Measurements from ENCODE around the gene SNAPC1.
"Not testable (repeated sequence)": the region's sequence is repeated elsewhere in the genome, so short reads cannot be mapped to it uniquely, and the experiment has no call there.

Gene SNAPC1

GRCh38 chr14:61726778-61727658 is 35.2 kb upstream of the SNAPC1 start:
- Histone ChIP-seq H3K9ac (ENCODE audit: low read depth in 1 of 2, low read length in 2 of 2) (no peak overlapping the region), H3K27me3 (ENCODE audit: control insufficient read depth in 1 of 2, insufficient read depth in 2 of 2, low read length in 2 of 2) (no peaks in the 10 kb centered on the region), H3K4me1 (ENCODE audit: control insufficient read depth in 1 of 2, insufficient read depth in 2 of 2, low read length in 2 of 2) (peaks cover 0 to under 1% of the 10 kb centered on the region in 2 donors), H3K4me3 (ENCODE audit: low read depth in 1 of 2, low read length in 2 of 2) (no peak overlapping the region), H3K27ac (ENCODE audit: low read depth, low read length) (no peak overlapping the region), H3K36me3 (ENCODE audit: control insufficient read depth in 1 of 2, insufficient read depth in 2 of 2, low read length in 2 of 2) (peaks cover 30 to 60% of the 10 kb centered on the region in 2 donors), H3K9me3 (ENCODE audit: control insufficient read depth in 1 of 2, low read length in 2 of 2) (no peaks in the 10 kb centered on the region)

GRCh38 chr14:61730756-61731373 is 31.4 kb upstream of the SNAPC1 start:
- Histone ChIP-seq H3K36me3 (ENCODE audit: control insufficient read depth in 1 of 2, insufficient read depth in 2 of 2, low read length in 2 of 2) (peaks cover 33 to 69% of the 10 kb centered on the region in 2 donors), H3K27ac (ENCODE audit: low read depth, low read length) (no peak overlapping the region), H3K27me3 (ENCODE audit: control insufficient read depth in 1 of 2, insufficient read depth in 2 of 2, low read length in 2 of 2) (no peaks in the 10 kb centered on the region), H3K4me3 (ENCODE audit: low read depth in 1 of 2, low read length in 2 of 2) (no peak overlapping the region), H3K9ac (ENCODE audit: low read depth in 1 of 2, low read length in 2 of 2) (no peak overlapping the region), H3K9me3 (ENCODE audit: control insufficient read depth in 1 of 2, low read length in 2 of 2) (no peaks in the 10 kb centered on the region), H3K4me1 (ENCODE audit: control insufficient read depth in 1 of 2, insufficient read depth in 2 of 2, low read length in 2 of 2) (peaks cover 5% of the 10 kb centered on the region in 2 donors)

GRCh38 chr14:61733972-61734371 is 28.2 kb upstream of the SNAPC1 start:
- Histone ChIP-seq H3K27me3 (ENCODE audit: control insufficient read depth in 1 of 2, insufficient read depth in 2 of 2, low read length in 2 of 2) (no peaks in the 10 kb centered on the region), H3K4me1 (ENCODE audit: control insufficient read depth in 1 of 2, insufficient read depth in 2 of 2, low read length in 2 of 2) (peaks cover 5% of the 10 kb centered on the region in 2 donors), H3K4me3 (ENCODE audit: low read depth in 1 of 2, low read length in 2 of 2) (no peak overlapping the region), H3K36me3 (ENCODE audit: control insufficient read depth in 1 of 2, insufficient read depth in 2 of 2, low read length in 2 of 2) (peaks cover 48 to 72% of the 10 kb centered on the region in 2 donors), H3K9me3 (ENCODE audit: control insufficient read depth in 1 of 2, low read length in 2 of 2) (no peaks in the 10 kb centered on the region), H3K27ac (ENCODE audit: low read depth, low read length) (no peak overlapping the region), H3K9ac (ENCODE audit: low read depth in 1 of 2, low read length in 2 of 2) (no peak overlapping the region)

GRCh38 chr14:61736751-61737150 is 25.5 kb upstream of the SNAPC1 start:
- peaks cover 49 to 74% of the 10 kb centered on the region in 2 donors for H3K36me3 ChIP-seq (ENCODE audit: control insufficient read depth in 1 of 2, insufficient read depth in 2 of 2, low read length in 2 of 2)

GRCh38 chr14:61737915-61738314 is 24.3 kb upstream of the SNAPC1 start:
- H3K9me3 ChIP-seq (ENCODE audit: control insufficient read depth in 1 of 2, low read length in 2 of 2) = no peaks in the 10 kb centered on the region
- peaks cover 0 to 5% of the 10 kb centered on the region in 2 donors for H3K4me1 ChIP-seq (ENCODE audit: control insufficient read depth in 1 of 2, insufficient read depth in 2 of 2, low read length in 2 of 2)
- H3K27me3 ChIP-seq (ENCODE audit: control insufficient read depth in 1 of 2, insufficient read depth in 2 of 2, low read length in 2 of 2) = no peaks in the 10 kb centered on the region
- H3K27ac ChIP-seq (ENCODE audit: low read depth, low read length) = no peak overlapping the region
- no peak overlapping the region for H3K4me3 ChIP-seq (ENCODE audit: low read depth in 1 of 2, low read length in 2 of 2)
- no peak overlapping the region for H3K9ac ChIP-seq (ENCODE audit: low read depth in 1 of 2, low read length in 2 of 2)
- H3K36me3 ChIP-seq (ENCODE audit: control insufficient read depth in 1 of 2, insufficient read depth in 2 of 2, low read length in 2 of 2) = peaks cover 53 to 83% of the 10 kb centered on the region in 2 donors

More at GRCh38 chr14:61736751-61737150, 25.5 kb upstream of the SNAPC1 start:
- Histone ChIP-seq H3K4me3 (ENCODE audit: low read depth in 1 of 2, low read length in 2 of 2) (no peak overlapping the region), H3K9me3 (ENCODE audit: control insufficient read depth in 1 of 2, low read length in 2 of 2) (no peaks in the 10 kb centered on the region), H3K27ac (ENCODE audit: low read depth, low read length) (no peak overlapping the region), H3K27me3 (ENCODE audit: control insufficient read depth in 1 of 2, insufficient read depth in 2 of 2, low read length in 2 of 2) (no peaks in the 10 kb centered on the region), H3K4me1 (ENCODE audit: control insufficient read depth in 1 of 2, insufficient read depth in 2 of 2, low read length in 2 of 2) (peaks cover 5% of the 10 kb centered on the region in 2 donors), H3K9ac (ENCODE audit: low read depth in 1 of 2, low read length in 2 of 2) (no peak overlapping the region)

GRCh38 chr14:61739133-61739532 is 23.1 kb upstream of the SNAPC1 start:
- Histone ChIP-seq H3K27me3 (ENCODE audit: control insufficient read depth in 1 of 2, insufficient read depth in 2 of 2, low read length in 2 of 2) (no peaks in the 10 kb centered on the region), H3K4me1 (ENCODE audit: control insufficient read depth in 1 of 2, insufficient read depth in 2 of 2, low read length in 2 of 2) (peaks cover 0 to 5% of the 10 kb centered on the region in 2 donors), H3K36me3 (ENCODE audit: control insufficient read depth in 1 of 2, insufficient read depth in 2 of 2, low read length in 2 of 2) (peaks cover 50 to 83% of the 10 kb centered on the region in 2 donors), H3K9me3 (ENCODE audit: control insufficient read depth in 1 of 2, low read length in 2 of 2) (no peaks in the 10 kb centered on the region), H3K27ac (ENCODE audit: low read depth, low read length) (no peak overlapping the region), H3K9ac (ENCODE audit: low read depth in 1 of 2, low read length in 2 of 2) (no peak overlapping the region), H3K4me3 (ENCODE audit: low read depth in 1 of 2, low read length in 2 of 2) (no peak overlapping the region)

- H3K36me3 ChIP-seq (ENCODE audit: control insufficient read depth in 1 of 2, insufficient read depth in 2 of 2, low read length in 2 of 2) = peaks cover 32 to 63% of the 10 kb centered on the region in 2 donors
- no peaks in the 10 kb centered on the region for H3K9me3 ChIP-seq (ENCODE audit: control insufficient read depth in 1 of 2, low read length in 2 of 2)
- H3K27ac ChIP-seq (ENCODE audit: low read depth, low read length) = no peak overlapping the region
These were observed 19.8 kb upstream of the SNAPC1 start for GRCh38 chr14:61742371-61742770.

GRCh38 chr14:61744238-61744637 is 18.0 kb upstream of the SNAPC1 start:
- Histone ChIP-seq H3K27ac (ENCODE audit: low read depth, low read length) (no peak overlapping the region), H3K27me3 (ENCODE audit: control insufficient read depth in 1 of 2, insufficient read depth in 2 of 2, low read length in 2 of 2) (no peaks in the 10 kb centered on the region), H3K9ac (ENCODE audit: low read depth in 1 of 2, low read length in 2 of 2) (no peak overlapping the region), H3K4me1 (ENCODE audit: control insufficient read depth in 1 of 2, insufficient read depth in 2 of 2, low read length in 2 of 2) (peaks cover 0 to 1% of the 10 kb centered on the region in 2 donors), H3K36me3 (ENCODE audit: control insufficient read depth in 1 of 2, insufficient read depth in 2 of 2, low read length in 2 of 2) (peaks cover 27 to 46% of the 10 kb centered on the region in 2 donors), H3K4me3 (ENCODE audit: low read depth in 1 of 2, low read length in 2 of 2) (no peak overlapping the region), H3K9me3 (ENCODE audit: control insufficient read depth in 1 of 2, low read length in 2 of 2) (no peaks in the 10 kb centered on the region)

More at GRCh38 chr14:61742371-61742770, 19.8 kb upstream of the SNAPC1 start:
- H3K27me3 ChIP-seq (ENCODE audit: control insufficient read depth in 1 of 2, insufficient read depth in 2 of 2, low read length in 2 of 2) = no peaks in the 10 kb centered on the region
- H3K4me3 ChIP-seq (ENCODE audit: low read depth in 1 of 2, low read length in 2 of 2) = no peak overlapping the region
- no peak overlapping the region for H3K9ac ChIP-seq (ENCODE audit: low read depth in 1 of 2, low read length in 2 of 2)
- no peaks in the 10 kb centered on the region for H3K4me1 ChIP-seq (ENCODE audit: control insufficient read depth in 1 of 2, insufficient read depth in 2 of 2, low read length in 2 of 2)

GRCh38 chr14:61746346-61746745 is 15.9 kb upstream of the SNAPC1 start:
- H3K4me3 ChIP-seq (ENCODE audit: low read depth in 1 of 2, low read length in 2 of 2); H3K9ac ChIP-seq (ENCODE audit: low read depth in 1 of 2, low read length in 2 of 2); H3K27me3 ChIP-seq (ENCODE audit: control insufficient read depth in 1 of 2, insufficient read depth in 2 of 2, low read length in 2 of 2); H3K9me3 ChIP-seq (ENCODE audit: control insufficient read depth in 1 of 2, low read length in 2 of 2); H3K27ac ChIP-seq (ENCODE audit: low read depth, low read length): not testable (repeated sequence)
- peaks cover 21 to 31% of the 10 kb centered on the region in 2 donors for H3K36me3 ChIP-seq (ENCODE audit: control insufficient read depth in 1 of 2, insufficient read depth in 2 of 2, low read length in 2 of 2)
- H3K4me1 ChIP-seq (ENCODE audit: control insufficient read depth in 1 of 2, insufficient read depth in 2 of 2, low read length in 2 of 2) = peaks cover 6 to 13% of the 10 kb centered on the region in 2 donors

GRCh38 chr14:61746881-61747280 is 15.3 kb upstream of the SNAPC1 start:
- peaks cover 11 to 16% of the 10 kb centered on the region in 2 donors for H3K4me1 ChIP-seq (ENCODE audit: control insufficient read depth in 1 of 2, insufficient read depth in 2 of 2, low read length in 2 of 2)
- H3K4me3 ChIP-seq (ENCODE audit: low read depth in 1 of 2, low read length in 2 of 2) = no peak overlapping the region
- peaks cover 21 to 31% of the 10 kb centered on the region in 2 donors for H3K36me3 ChIP-seq (ENCODE audit: control insufficient read depth in 1 of 2, insufficient read depth in 2 of 2, low read length in 2 of 2)
- H3K27me3 ChIP-seq (ENCODE audit: control insufficient read depth in 1 of 2, insufficient read depth in 2 of 2, low read length in 2 of 2) = no peaks in the 10 kb centered on the region
- H3K9ac ChIP-seq (ENCODE audit: low read depth in 1 of 2, low read length in 2 of 2) = no peak overlapping the region
- no peak overlapping the region for H3K27ac ChIP-seq (ENCODE audit: low read depth, low read length)
- H3K9me3 ChIP-seq (ENCODE audit: control insufficient read depth in 1 of 2, low read length in 2 of 2) = no peaks in the 10 kb centered on the region

Data from duodenal mucosa (tissue), 2 donors.